Activated CD8-positive, alpha-beta memory T cell treated with anti-CD3 and anti-CD28 coated beads, Interleukin-2, amount 10 ng/mL, durations not matched to agents 7 days and 5 days (primary cell): Measurements from ENCODE around the gene PDZD7. TPM values are rescaled to one million over a fixed set of nuclear protein-coding genes. Genes with fewer than 3 reads are reported as not detected.

Source experiments
- ATAC-seq: fragments of 150-1000 bp; cut with Tn5 transposase; one replicate; pipeline ENCODE4 v1.10.0; 2021; ENCODE audit warnings: moderate library complexity
- CTCF ChIA-PET: fragments of 350-600 bp; sonication (Branson Sonifier 250); formaldehyde crosslinking; loops from one replicate; lab custom pipeline; 2021; ENCODE audit warnings: antibody characterized with exemption; lab: Charles Lee
- DNase-seq: peaks from one replicate; pipeline ENCODE4 v3.0.0-alpha.2; 2020
- H3K27ac Mint-ChIP-seq: one replicate; pipeline ENCODE4 v1.8.0; 2021; ENCODE audit warnings: mild to moderate bottlenecking, mixed read lengths
- H3K27me3 Mint-ChIP-seq: one replicate; pipeline ENCODE4 v1.8.0; 2021; ENCODE audit warnings: mixed read lengths
- H3K36me3 Mint-ChIP-seq: one replicate; pipeline ENCODE4 v1.8.0; 2021; ENCODE audit warnings: mild to moderate bottlenecking, mixed read lengths
- H3K4me1 Mint-ChIP-seq: one replicate; pipeline ENCODE4 v1.8.0; 2021; ENCODE audit warnings: mixed read lengths
- H3K4me3 Mint-ChIP-seq: one replicate; pipeline ENCODE4 v1.8.0; 2021; ENCODE audit warnings: mild to moderate bottlenecking, moderate library complexity, mixed read lengths
- H3K9me3 Mint-ChIP-seq: one replicate; pipeline ENCODE4 v1.8.0; 2022; ENCODE audit warnings: low read depth, mixed read lengths
- total RNA-seq, 2 experiments: library from RNA; stranded (reverse); gene quantifications; one replicate each; pipeline ENCODE4 v1.2.3, GENCODE V29; 2021

The PDZD7 gene
- total RNA-seq, 2 experiments from 2014 or later = 0.59 to 1.2 TPM

GRCh38 chr10:100999742-101000126 lies 31.2 kb downstream of the PDZD7 start, which contains the start of gene LZTS2:
Gene LZTS2 (plus strand): TSS chr10:100999808. CDS start chr10:101002539, 2,731 bp downstream.
- Mint-ChIP-seq H3K9me3 (no peaks in the 10 kb centered on the region), H3K27ac (peak within 1 kb of the TSS; percentile 80), H3K4me1 (peaks cover 22% of the 10 kb centered on the region), H3K36me3 (no peaks in the 10 kb centered on the region), H3K27me3 (no peaks in the 10 kb centered on the region), H3K4me3 (peak within 1 kb of the TSS; percentile 76)
- ATAC-seq (no peak), DNase-seq (no peak)
- CTCF ChIA-PET = interaction anchor here (0.9 to 13.2 kb wide), 8 partner anchors 12 to 447 kb away, joined by 3 to 174 read pairs (median 6); partner anchors contain the start of genes PDZD7 and SFXN3

GRCh38 chr10:100998991-100999741 lies 31.8 kb downstream of the PDZD7 start:
- DNase-seq (peak; percentile 79), ATAC-seq (peak; percentile 68)
- Mint-ChIP-seq H3K4me3 (peak overlapping the region; percentile 76), H3K27me3 (no peaks in the 10 kb centered on the region), H3K36me3 (no peaks in the 10 kb centered on the region), H3K27ac (peak overlapping the region; percentile 80), H3K9me3 (no peaks in the 10 kb centered on the region), H3K4me1 (peaks cover 22% of the 10 kb centered on the region)
- CTCF ChIA-PET = interaction anchor here (0.9 to 13.2 kb wide), 14 partner anchors 13 to 446 kb away, joined by 3 to 174 read pairs (median 7); partner anchors contain the start of genes PDZD7, SEMA4G, SFXN3 and SLF2

- Mint-ChIP-seq H3K27me3 (no peaks in the 10 kb centered on the region), H3K27ac (peak overlapping the region; percentile 80)
These were observed 32.5 kb downstream of the PDZD7 start for GRCh38 chr10:100998183-100998990.

GRCh38 chr10:100997360-100998182 lies 33.4 kb downstream of the PDZD7 start:
- CTCF ChIA-PET = interaction anchor here (0.6 to 13.2 kb wide), 40 partner anchors 9 to 1530 kb away, joined by 3 to 174 read pairs (median 6); partner anchors contain the start of genes HIF1AN, KAZALD1, MRPL43 and PDZD7
- Mint-ChIP-seq H3K4me3 (peak overlapping the region; percentile 76), H3K9me3 (no peaks in the 10 kb centered on the region), H3K4me1 (peaks cover 22% of the 10 kb centered on the region), H3K27me3 (no peaks in the 10 kb centered on the region), H3K36me3 (peaks cover 4% of the 10 kb centered on the region), H3K27ac (peak overlapping the region; percentile 90)
- DNase-seq (peak; percentile 81), ATAC-seq (peak; percentile 65)

More at GRCh38 chr10:100998183-100998990, 32.5 kb downstream of the PDZD7 start:
- DNase-seq (peak; percentile 72), ATAC-seq (peak; percentile 37)
- Mint-ChIP-seq H3K9me3 (no peaks in the 10 kb centered on the region), H3K4me3 (peak overlapping the region; percentile 76), H3K36me3 (peaks cover 3% of the 10 kb centered on the region), H3K4me1 (peaks cover 22% of the 10 kb centered on the region)
- CTCF ChIA-PET = interaction anchor here (0.6 to 13.2 kb wide), 35 partner anchors 9 to 1530 kb away, joined by 3 to 174 read pairs (median 6); partner anchors contain the start of genes HIF1AN, KAZALD1, MRPL43 and PDZD7

- Mint-ChIP-seq H3K4me1 (peaks cover 22% of the 10 kb centered on the region), H3K27me3 (no peaks in the 10 kb centered on the region), H3K27ac (peak overlapping the region; percentile 90), H3K4me3 (peak overlapping the region; percentile 76), H3K9me3 (no peaks in the 10 kb centered on the region), H3K36me3 (peaks cover 6% of the 10 kb centered on the region)
- peak; percentile 57 for DNase-seq
- ATAC-seq = peak; percentile 37
- CTCF ChIA-PET = interaction anchor here (0.7 to 13.2 kb wide), 28 partner anchors 10 to 461 kb away, joined by 3 to 174 read pairs (median 8); partner anchors contain the start of genes HIF1AN, KAZALD1, MRPL43 and PDZD7
These were observed 34.1 kb downstream of the PDZD7 start for GRCh38 chr10:100996678-100997359.

GRCh38 chr10:100995181-100995580 lies 35.7 kb downstream of the PDZD7 start:
- H3K4me3 Mint-ChIP-seq = no peak overlapping the region

GRCh38 chr10:100993986-100994708 lies 36.8 kb downstream of the PDZD7 start:
- Mint-ChIP-seq H3K27ac (peak overlapping the region; percentile 4), H3K27me3 (no peaks in the 10 kb centered on the region), H3K36me3 (peaks cover 18% of the 10 kb centered on the region), H3K4me3 (no peak overlapping the region), H3K9me3 (no peaks in the 10 kb centered on the region), H3K4me1 (peaks cover 30% of the 10 kb centered on the region)
- CTCF ChIA-PET = interaction anchor here (1.0 to 13.2 kb wide), 4 partner anchors 18 to 38 kb away, joined by 3 to 174 read pairs (median 4); partner anchors contain the start of gene SEMA4G
- ATAC-seq = no peak
- DNase-seq = no peak

More at GRCh38 chr10:100995181-100995580, 35.7 kb downstream of the PDZD7 start:
- H3K27ac Mint-ChIP-seq = no peak overlapping the region
- no peaks in the 10 kb centered on the region for H3K27me3 Mint-ChIP-seq
- DNase-seq = no peak
- H3K36me3 Mint-ChIP-seq = peaks cover 18% of the 10 kb centered on the region
- H3K4me1 Mint-ChIP-seq = peaks cover 24% of the 10 kb centered on the region
- no peak for ATAC-seq
- CTCF ChIA-PET = interaction anchor here (1.8 to 13.2 kb wide), 3 partner anchors 17 to 35 kb away, joined by 4 to 174 read pairs (median 49); partner anchors contain the start of genes PDZD7 and SFXN3
- H3K9me3 Mint-ChIP-seq = no peaks in the 10 kb centered on the region

GRCh38 chr10:100989088-100989487 lies 41.8 kb downstream of the PDZD7 start:
- no peak overlapping the region for H3K27ac Mint-ChIP-seq
- H3K4me3 Mint-ChIP-seq = no peak overlapping the region
- H3K4me1 Mint-ChIP-seq = peaks cover 37% of the 10 kb centered on the region
- no peaks in the 10 kb centered on the region for H3K27me3 Mint-ChIP-seq
- peaks cover 22% of the 10 kb centered on the region for H3K36me3 Mint-ChIP-seq
- no peak for ATAC-seq
- H3K9me3 Mint-ChIP-seq = no peaks in the 10 kb centered on the region
- no peak for DNase-seq
- CTCF ChIA-PET = interaction anchor here (1.4 to 4.8 kb wide), 3 partner anchors 8 to 42 kb away, joined by 3 to 41 read pairs (median 8); partner anchors contain the start of genes PDZD7 and SFXN3

- Mint-ChIP-seq H3K27me3 (no peaks in the 10 kb centered on the region), H3K4me1 (peaks cover 37% of the 10 kb centered on the region), H3K27ac (peak overlapping the region; percentile 85), H3K9me3 (no peaks in the 10 kb centered on the region), H3K4me3 (peak overlapping the region; percentile 91), H3K36me3 (peaks cover 19% of the 10 kb centered on the region)
- ATAC-seq (no peak), DNase-seq (no peak)
- CTCF ChIA-PET = interaction anchor here (3.6 to 4.8 kb wide), 2 partner anchors 9 to 23 kb away, joined by 8 to 41 read pairs; no protein-coding TSS in a partner anchor
These were observed 42.8 kb downstream of the PDZD7 start for GRCh38 chr10:100988166-100988565.

GRCh38 chr10:100987685-100988049 lies 43.3 kb downstream of the PDZD7 start:
- H3K4me1 Mint-ChIP-seq = peaks cover 37% of the 10 kb centered on the region
- no peak for ATAC-seq

More at GRCh38 chr10:100987685-100988049, 43.3 kb downstream of the PDZD7 start:
- CTCF ChIA-PET = interaction anchor here (1.4 to 4.8 kb wide), 4 partner anchors 10 to 469 kb away, joined by 3 to 41 read pairs (median 10); no protein-coding TSS in a partner anchor
- DNase-seq = no peak
- peaks cover 17% of the 10 kb centered on the region for H3K36me3 Mint-ChIP-seq
- peak overlapping the region; percentile 91 for H3K4me3 Mint-ChIP-seq
- no peaks in the 10 kb centered on the region for H3K9me3 Mint-ChIP-seq
- no peaks in the 10 kb centered on the region for H3K27me3 Mint-ChIP-seq
- peak overlapping the region; percentile 85 for H3K27ac Mint-ChIP-seq
